ENCODE results near the gene B4GALT5.

The B4GALT5 gene

GRCh38 chr20:49601153-49601924 lies 112.3 kb downstream of the B4GALT5 start:
- Mint-ChIP-seq H3K27ac (no peak overlapping the region), H3K27me3 (no peaks in the 10 kb centered on the region), H3K4me1 (peaks cover 40% of the 10 kb centered on the region), H3K9me3 (peaks cover 3% of the 10 kb centered on the region), H3K36me3 (ENCODE audit: low read depth) (peaks cover 21% of the 10 kb centered on the region), H3K4me3 (no peak overlapping the region)
- DNase-seq (no peak), ATAC-seq (no peak)

GRCh38 chr20:49599746-49600113 lies 113.9 kb downstream of the B4GALT5 start:
- peak overlapping the region; percentile 73 for H3K27ac Mint-ChIP-seq
- no peak overlapping the region for H3K4me3 Mint-ChIP-seq
- no peak for ATAC-seq
- H3K9me3 Mint-ChIP-seq, result peaks cover 3% of the 10 kb centered on the region
- peaks cover 3% of the 10 kb centered on the region for H3K27me3 Mint-ChIP-seq
- H3K4me1 Mint-ChIP-seq, result peaks cover 51% of the 10 kb centered on the region
- DNase-seq, result no peak
- H3K36me3 Mint-ChIP-seq (ENCODE audit: low read depth), result peaks cover 29% of the 10 kb centered on the region

DNA sequence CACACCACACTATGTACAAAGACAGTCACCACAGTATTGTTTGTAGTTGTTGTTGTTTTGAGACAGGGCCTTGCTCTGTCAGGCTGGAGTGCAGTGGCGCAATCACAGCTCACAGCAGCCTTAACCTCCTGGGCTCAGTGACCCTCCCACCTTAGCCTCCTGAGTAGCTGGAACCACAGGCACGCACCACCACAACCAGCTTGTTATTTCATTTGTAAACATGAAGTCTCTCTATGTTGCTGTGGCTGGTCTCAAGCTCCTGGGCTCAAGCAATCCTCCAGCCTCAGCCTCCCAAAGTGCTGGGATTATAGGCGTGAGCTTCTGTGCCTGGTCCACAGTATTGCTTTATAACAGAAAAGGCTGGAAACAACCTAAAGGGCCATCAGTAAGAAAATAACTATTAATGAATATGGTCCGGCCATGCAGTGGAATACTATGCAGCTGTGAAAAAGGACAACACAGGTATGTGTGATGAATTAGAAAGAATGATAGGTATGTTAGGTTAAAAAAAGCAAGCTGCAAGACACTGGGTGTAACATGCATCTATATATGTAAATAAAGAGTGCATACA lies 115.8 kb downstream of the B4GALT5 start:
- Mint-ChIP-seq H3K36me3 (ENCODE audit: low read depth) (peaks cover 32% of the 10 kb centered on the region), H3K9me3 (peaks cover 3% of the 10 kb centered on the region), H3K4me1 (peaks cover 64% of the 10 kb centered on the region), H3K4me3 (peak overlapping the region; percentile 61), H3K27ac (peak overlapping the region; percentile 98), H3K27me3 (peaks cover 3% of the 10 kb centered on the region)
- ATAC-seq, result no peak
- DNase-seq, result no peak

- Mint-ChIP-seq H3K27ac (peak overlapping the region; percentile 98), H3K27me3 (peaks cover 5% of the 10 kb centered on the region), H3K4me1 (peaks cover 76% of the 10 kb centered on the region), H3K36me3 (ENCODE audit: low read depth) (peaks cover 35% of the 10 kb centered on the region), H3K4me3 (peak overlapping the region; percentile 80), H3K9me3 (peaks cover 10% of the 10 kb centered on the region)
- DNase-seq (peak; percentile 87), ATAC-seq (peak; percentile 68)
Measured at GRCh38 chr20:49595811-49596561, 117.7 kb downstream of the B4GALT5 start.

DNA sequence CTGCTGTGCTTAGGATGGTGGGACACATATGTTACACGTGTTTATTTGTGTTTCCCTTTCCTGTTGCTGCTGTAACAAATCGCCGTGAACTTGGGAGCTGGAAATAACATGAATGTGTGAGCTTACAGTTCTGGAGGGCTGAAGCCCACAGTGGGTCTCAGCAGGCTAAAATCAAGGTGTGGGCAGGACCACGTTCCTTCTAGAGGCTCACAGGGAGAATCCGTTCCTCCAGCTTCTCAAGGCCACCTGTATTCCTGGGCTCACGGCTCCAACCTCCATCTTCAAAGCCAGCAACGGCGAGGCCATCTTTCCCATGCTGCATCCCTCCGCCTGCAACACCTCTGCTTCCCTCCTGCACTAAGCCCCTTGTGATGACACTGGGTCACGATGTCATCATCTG lies 118.3 kb downstream of the B4GALT5 start:
- Mint-ChIP-seq H3K27me3 (peaks cover 5% of the 10 kb centered on the region), H3K4me3 (peak overlapping the region; percentile 80), H3K4me1 (peaks cover 83% of the 10 kb centered on the region), H3K27ac (peak overlapping the region; percentile 98), H3K9me3 (peaks cover 11% of the 10 kb centered on the region), H3K36me3 (ENCODE audit: low read depth) (peaks cover 34% of the 10 kb centered on the region)
- ATAC-seq (no peak), DNase-seq (no peak)

DNA sequence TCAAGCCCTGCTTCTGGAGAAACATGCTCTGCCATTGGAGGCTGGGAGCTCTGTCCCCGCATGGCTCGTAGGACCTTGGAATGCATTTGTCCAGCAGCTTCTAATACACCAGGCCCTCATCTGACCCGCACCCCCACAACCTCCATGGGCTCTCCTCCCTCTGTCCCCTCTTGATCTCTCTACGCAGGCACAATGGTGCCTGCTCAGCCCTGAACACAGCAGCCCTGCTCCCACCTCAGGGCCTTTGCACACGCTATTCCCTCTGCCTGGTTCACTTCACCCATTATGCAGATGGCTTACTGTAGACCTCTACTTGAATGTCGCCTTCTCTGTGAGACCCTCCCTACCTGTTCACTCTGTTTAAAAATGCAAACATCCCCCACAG lies 118.8 kb downstream of the B4GALT5 start:
- DNase-seq (peak; percentile 30), ATAC-seq (no peak)
- Mint-ChIP-seq H3K27me3 (peaks cover 5% of the 10 kb centered on the region), H3K36me3 (ENCODE audit: low read depth) (peaks cover 38% of the 10 kb centered on the region), H3K9me3 (peaks cover 15% of the 10 kb centered on the region), H3K4me1 (peaks cover 85% of the 10 kb centered on the region), H3K27ac (peak overlapping the region; percentile 98), H3K4me3 (peak overlapping the region; percentile 80)

- ATAC-seq (peak; percentile 44), DNase-seq (peak; percentile 72)
- Mint-ChIP-seq H3K27ac (peak overlapping the region; percentile 98), H3K27me3 (peaks cover 5% of the 10 kb centered on the region), H3K9me3 (peaks cover 20% of the 10 kb centered on the region), H3K36me3 (ENCODE audit: low read depth) (peaks cover 42% of the 10 kb centered on the region), H3K4me3 (peak overlapping the region; percentile 80), H3K4me1 (peaks cover 89% of the 10 kb centered on the region)
Measured at GRCh38 chr20:49594143-49594930, 119.3 kb downstream of the B4GALT5 start.

- DNase-seq (peak; percentile 50), ATAC-seq (no peak)
- Mint-ChIP-seq H3K4me1 (peaks cover 95% of the 10 kb centered on the region), H3K4me3 (peak overlapping the region; percentile 80), H3K9me3 (peaks cover 20% of the 10 kb centered on the region), H3K36me3 (ENCODE audit: low read depth) (peaks cover 42% of the 10 kb centered on the region), H3K27ac (peak overlapping the region; percentile 98), H3K27me3 (peaks cover 5% of the 10 kb centered on the region)
Measured at GRCh38 chr20:49593466-49594142, 120.1 kb downstream of the B4GALT5 start.

DNA sequence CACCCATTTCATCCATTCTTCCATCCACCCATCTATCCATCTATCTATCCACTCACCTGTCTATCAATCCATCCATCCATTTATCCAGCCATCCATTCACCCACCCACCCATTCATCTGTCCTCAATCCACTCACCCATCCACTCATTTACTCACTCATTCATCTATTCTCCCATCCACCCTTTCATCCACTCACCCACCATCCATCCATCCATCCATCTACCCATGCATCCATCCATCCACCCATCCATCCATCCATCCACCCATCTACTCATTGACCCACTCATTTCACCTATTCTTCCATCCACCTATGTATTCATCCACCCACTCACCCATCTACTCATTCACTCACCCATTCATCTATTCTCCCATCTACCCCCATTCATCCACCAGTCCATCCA lies 121.6 kb downstream of the B4GALT5 start:
- Mint-ChIP-seq H3K9me3 (peaks cover 20% of the 10 kb centered on the region), H3K36me3 (ENCODE audit: low read depth) (peaks cover 30% of the 10 kb centered on the region), H3K4me3 (peak overlapping the region; percentile 80), H3K4me1 (peaks cover 92% of the 10 kb centered on the region), H3K27me3 (peaks cover 10% of the 10 kb centered on the region), H3K27ac (peak overlapping the region; percentile 98)
- DNase-seq (no peak), ATAC-seq (no peak)

DNA sequence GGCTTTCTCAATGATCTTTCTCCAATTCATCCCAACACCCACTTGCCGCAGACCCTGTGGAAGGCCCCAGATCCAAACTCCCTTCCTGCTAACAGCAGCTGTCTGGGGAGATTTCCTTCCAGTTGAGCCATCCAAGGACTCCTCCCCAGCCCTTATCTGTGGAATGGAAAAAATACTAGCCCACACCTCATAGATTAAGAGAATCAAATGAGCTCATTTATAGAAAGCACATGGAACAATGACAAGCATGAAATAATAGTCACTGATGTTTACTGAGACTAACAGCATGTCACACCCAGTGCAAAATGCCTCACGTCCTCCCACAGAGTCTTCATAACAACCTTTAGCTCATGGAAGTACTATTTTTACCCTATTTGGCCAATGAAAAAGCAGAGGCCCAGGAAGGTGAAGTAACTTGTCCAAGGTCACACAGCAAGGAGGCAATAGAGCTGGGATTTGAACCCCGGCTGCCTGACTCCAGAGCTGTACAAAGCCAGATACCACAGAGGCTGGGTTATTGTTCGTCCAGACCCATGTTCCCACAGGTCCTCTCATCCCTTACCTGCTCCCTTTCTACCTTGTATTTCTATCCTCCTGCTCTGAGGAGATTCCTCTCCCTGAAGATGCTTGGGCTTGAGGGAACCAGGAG lies 122.3 kb downstream of the B4GALT5 start:
- Mint-ChIP-seq H3K9me3 (peaks cover 17% of the 10 kb centered on the region), H3K27ac (peak overlapping the region; percentile 98), H3K4me3 (peak overlapping the region; percentile 80), H3K27me3 (peaks cover 13% of the 10 kb centered on the region), H3K4me1 (peaks cover 89% of the 10 kb centered on the region), H3K36me3 (ENCODE audit: low read depth) (peaks cover 28% of the 10 kb centered on the region)
- DNase-seq, result peak; percentile 33
- peak; percentile 34 for ATAC-seq

DNA sequence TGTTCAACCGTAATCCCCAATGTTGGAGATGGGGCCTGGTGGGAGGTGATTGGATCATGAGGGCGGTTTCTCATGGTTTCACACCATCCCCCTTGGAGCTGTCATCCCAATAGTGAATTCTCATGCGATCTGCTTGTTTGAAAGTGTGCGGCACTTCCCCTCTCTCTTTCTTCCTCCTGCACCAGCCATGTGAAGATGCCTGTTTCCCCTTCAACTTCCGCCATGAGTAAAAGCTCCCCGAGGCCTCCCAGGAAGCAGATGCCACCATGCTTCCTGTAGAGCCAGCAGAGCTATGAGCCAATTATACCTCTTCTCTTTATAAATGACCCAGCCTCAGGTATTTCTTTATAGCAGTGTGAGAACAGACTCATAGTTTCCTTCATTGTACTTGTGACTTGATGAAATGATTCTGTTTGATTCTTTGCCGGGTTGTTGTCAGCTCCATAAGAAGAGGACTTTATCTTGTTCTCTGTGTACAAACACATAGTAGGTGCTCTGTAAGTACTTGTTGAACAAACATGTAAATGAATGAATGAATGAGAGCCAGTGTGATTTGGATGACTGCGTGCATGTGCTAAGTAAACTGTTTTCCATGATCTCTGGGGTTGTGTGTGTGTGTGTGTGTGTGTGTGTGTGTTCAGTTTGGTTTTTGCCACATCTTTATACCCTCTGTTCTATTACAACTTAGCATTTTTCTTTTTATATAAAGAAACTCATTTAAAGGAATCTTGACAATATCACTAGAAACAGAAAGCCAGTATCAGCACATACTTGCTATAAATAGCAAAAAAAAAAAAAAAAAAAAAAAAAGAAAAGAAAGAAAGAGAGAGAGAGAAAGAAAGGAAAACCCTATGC lies 123.3 kb downstream of the B4GALT5 start:
- peaks cover 13% of the 10 kb centered on the region for H3K27me3 Mint-ChIP-seq
- DNase-seq (peak; percentile 20), ATAC-seq (no peak)
- peak overlapping the region; percentile 80 for H3K4me3 Mint-ChIP-seq
- peaks cover 16% of the 10 kb centered on the region for H3K9me3 Mint-ChIP-seq
- peaks cover 80% of the 10 kb centered on the region for H3K4me1 Mint-ChIP-seq
- H3K27ac Mint-ChIP-seq, result peak overlapping the region; percentile 98
- peaks cover 24% of the 10 kb centered on the region for H3K36me3 Mint-ChIP-seq (ENCODE audit: low read depth)

GRCh38 chr20:49589747-49590146 lies 123.9 kb downstream of the B4GALT5 start:
- Mint-ChIP-seq H3K4me3 (peak overlapping the region; percentile 80), H3K4me1 (peaks cover 77% of the 10 kb centered on the region), H3K9me3 (peaks cover 16% of the 10 kb centered on the region), H3K27me3 (peaks cover 10% of the 10 kb centered on the region), H3K27ac (peak overlapping the region; percentile 98), H3K36me3 (ENCODE audit: low read depth) (peaks cover 18% of the 10 kb centered on the region)
- ATAC-seq, result no peak
- DNase-seq, result no peak

Measured in activated naive CD8-positive, alpha-beta T cell treated with anti-CD3 and anti-CD28 coated beads, Interleukin-2, amount 50 U/mL, for 24 hours (primary cell).